GM23248 (cell line): ENCODE measurements around the gene HDGF.

Experiments
- EZH2 ChIP-seq: fragments of 200-600 bp; sonication (generic); IDR thresholded peaks from 2 replicates; pipeline ENCODE4 v1.6.1; 2018; ENCODE audit warnings: antibody characterized with exemption, mild to moderate bottlenecking; ENCODE audit not compliant: insufficient read depth, poor library complexity, severe bottlenecking
- EZH2phosphoT487 ChIP-seq: fragments of 200-600 bp; sonication (generic); IDR thresholded peaks from 2 replicates; pipeline ENCODE4 v1.6.1; 2018; ENCODE audit warnings: antibody characterized with exemption, moderate library complexity, mild to moderate bottlenecking, low read depth; ENCODE audit not compliant: insufficient read depth

DNA sequence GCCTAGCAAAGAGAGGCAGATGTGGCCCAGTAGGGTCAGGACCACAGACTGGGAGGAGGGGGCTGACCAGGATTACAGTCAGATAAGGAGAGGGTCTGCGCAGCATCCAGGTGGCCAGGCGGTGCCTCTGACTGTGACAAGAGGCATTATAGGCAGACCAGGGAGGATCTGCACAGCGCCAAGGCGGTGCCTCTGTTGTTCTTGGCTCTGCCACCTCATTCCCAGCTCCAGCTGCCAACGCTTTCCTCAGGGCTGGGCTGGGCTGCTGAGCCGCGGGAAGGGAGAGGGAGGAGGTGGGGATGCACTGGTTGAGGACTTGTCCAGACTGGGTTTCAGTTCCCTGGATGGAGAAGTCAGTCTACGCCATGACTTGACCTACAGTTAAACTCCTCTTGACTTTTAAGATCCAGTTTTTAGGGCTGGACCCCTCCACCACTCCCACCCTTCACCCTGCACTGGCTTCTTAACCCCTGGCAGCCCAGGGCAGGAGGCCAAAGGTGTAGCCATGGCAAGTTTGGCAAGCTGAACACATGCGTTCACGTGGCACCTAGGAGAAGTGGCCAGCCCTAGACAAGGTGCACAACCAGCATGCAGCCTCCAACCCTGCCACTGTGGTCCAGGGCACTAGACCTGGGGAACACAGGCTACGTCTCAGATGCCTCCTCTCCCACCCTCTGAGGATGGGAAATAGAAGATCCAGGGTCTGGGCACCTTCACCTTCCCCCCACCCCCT, 41.6 kb downstream of the HDGF start:
- TF ChIP-seq EZH2 (no peak), EZH2phosphoT487 (no peak)
